GM19035 (cell line): ENCODE data around the gene MARCHF5.
"Not testable (repeated sequence)": the region's sequence is repeated elsewhere in the genome, so short reads cannot be mapped to it uniquely, and the experiment has no call there.

Experiments used
- ATAC-seq: cut with Tn5 transposase; IDR thresholded peaks from one replicate; pipeline ENCODE4 v1.9.1; 2021; ENCODE audit not compliant: unreplicated experiment

The MARCHF5 gene

DNA sequence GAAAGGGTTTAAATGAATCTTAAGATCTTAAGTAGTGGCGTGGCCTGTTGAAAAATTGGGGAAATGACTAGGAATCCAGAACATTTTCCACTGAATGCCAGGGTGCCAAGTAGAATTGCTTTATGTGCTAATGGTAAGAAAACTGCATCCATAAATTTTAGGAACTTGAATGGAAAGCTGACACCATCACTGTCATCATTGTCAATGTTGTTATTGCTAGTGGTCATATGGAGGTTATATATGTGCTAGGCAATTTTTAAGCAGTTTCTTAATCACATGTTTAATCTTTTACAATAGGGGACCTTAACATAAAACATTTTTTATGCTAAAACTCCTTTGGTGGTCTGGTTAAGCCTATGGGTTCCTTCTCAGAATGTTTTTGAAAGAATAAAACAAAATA lies 13.1 kb downstream of the MARCHF5 start:
- ATAC-seq = no peak

DNA sequence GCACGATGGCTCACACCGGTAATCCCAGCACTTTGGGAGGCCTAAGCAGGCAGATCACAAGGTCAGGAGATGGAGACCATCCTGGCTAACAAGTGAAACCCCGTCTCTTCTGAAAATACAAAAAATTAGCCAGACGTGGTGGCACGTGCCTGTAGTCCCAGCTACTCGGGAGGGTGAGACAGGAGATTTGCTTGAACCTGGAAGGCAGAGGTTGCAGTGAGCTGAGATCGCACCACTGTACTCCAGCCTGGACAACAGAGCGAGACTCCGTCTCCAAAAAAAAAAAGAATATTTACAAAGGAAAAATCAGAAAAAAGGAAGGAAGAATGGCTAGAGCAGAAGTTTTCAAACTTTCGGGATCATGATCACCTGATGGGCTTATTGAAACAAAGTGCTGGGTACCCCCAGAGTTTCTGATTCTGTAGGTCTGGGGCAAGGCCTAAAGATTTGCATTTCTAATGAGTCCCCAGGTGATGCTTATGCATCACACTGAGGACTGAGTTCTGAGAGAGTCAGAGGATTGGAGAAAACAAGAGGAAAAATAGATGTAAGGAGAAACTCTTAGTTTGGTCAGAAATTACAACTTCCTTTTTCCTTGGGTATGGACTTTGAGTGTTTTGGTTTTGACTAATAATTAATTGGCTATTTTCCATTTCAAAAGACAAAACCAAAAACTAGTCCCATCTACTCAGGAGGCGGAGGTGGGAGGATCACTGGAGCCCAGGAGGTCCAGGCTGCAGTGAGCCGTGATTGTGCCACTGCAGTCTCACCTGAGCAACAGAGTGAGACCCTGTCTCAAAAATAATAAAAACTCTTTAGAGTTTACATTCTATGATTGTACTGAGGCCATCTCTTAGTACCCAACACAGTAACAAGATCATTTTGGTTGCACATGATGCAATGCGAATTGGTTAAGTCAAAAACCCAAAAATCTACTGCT lies 14.4 kb downstream of the MARCHF5 start:
- no peak for ATAC-seq

DNA sequence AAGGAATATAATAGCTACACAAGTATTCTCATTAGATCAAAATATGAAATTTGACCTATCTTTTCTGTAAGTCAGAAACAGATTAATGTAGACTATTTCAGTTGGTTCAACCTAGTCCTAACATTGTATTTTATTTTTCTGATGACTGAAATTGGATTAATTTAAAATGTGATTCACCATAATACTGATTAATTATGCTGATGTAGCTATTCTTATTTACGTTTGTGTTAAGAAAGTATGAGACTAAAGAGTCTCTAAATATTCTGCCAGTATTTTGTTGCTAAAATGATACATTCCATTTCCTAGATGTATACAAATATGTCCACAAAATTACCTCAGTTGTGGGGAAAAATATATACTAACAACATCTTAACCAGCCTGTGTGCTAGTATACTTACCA lies 18.3 kb downstream of the MARCHF5 start:
- no peak for ATAC-seq

DNA sequence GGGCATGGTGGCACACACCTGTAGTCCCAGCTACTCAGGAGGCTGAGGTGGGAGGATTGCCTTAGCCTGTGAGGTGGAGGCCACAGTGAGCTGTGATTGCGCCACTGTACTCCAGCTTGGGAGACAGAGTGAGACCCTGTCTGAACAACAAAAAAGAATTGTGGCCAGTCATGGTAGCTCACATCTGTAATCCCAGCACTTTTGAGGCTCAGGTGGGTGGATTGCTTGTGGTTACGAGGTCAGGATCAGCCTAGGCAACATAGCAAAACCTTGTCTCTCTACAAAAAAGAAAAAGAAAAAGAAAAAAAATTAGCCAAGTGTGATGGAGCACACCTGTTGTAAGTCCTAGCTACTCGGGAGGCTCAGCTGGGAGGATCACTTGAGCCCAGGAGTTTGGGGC lies 22.8 kb downstream of the MARCHF5 start:
- ATAC-seq = no peak

DNA sequence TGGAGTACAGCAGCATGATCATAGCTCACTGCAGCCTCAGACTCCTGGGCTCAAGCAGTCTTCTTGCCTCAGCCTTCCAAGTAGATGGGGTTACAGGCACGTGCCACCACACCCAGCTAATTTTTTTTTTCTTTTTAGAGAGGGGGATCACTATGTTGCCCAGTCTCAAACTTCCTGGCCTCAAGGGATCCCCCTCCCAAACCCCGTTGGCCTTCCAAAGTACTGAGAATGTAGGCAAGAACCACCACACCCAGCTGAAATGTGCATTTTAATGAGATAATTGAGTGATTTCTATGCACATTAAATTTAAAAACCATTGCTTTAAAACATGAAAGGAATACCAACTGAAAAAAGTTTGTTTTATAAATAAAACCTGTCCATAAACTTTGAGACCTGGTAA lies 25.6 kb downstream of the MARCHF5 start:
- ATAC-seq = no peak

DNA sequence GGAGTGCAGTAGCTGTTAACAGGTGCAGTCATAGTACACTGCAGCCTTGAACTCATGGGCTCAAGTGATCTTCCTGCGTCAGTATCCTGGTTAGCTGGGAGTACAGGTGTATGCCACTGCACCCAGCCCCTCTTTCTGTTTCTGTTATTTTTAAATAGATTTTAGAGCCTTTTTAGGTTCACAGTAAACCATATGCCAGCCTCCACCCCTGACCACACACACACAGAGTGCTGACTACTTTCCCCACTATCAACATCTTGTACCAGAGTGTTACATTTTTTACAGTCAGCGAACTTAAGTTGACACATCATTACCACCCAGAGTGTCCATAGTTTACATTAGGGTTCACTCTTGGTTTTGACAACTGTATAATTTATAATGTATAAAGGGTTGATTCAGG lies 32.1 kb downstream of the MARCHF5 start:
- no peak for ATAC-seq

DNA sequence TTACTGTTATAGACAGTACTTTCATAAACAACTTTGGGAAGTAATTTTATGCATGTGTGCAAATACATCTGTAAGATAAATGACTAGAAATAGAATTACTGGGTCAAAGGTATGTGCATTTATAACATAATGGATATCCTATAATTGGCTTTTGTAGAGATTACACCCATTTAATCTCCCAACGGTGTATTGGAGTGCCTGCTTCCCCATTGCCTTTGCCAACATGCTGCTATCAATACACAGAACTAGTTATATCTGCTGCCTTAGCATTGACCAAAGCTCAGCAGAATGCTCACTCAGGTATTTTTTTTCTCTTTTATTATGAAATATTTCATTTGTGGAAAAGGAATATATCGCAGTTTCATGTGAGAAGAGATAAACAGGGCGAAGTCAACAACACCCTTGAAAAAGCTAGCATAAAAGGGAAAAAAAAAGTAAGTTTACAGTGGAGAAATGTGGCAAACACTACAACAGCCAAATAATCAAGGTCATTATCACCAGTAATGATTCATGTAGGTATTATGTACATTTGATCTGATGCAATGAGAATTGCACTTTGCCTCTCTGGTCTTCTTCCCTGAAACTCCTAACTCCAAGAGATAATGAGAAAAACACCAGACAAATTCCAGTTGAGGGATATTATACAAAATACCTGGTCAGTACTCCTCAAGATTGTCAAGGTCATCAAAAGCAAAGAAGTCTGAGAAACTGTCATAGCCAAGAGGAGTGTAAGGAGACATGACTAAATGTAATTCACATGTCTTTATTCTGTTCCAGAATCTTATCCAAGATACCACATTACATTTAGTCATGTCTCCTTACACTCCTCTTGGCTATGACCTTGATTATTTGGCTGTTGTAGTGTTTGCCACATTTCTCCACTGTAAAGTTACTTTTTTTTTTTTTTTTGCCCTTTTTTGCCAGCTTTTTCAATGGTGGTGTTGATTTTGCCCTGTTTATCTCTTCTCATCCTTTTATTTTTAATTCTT lies 36.8 kb downstream of the MARCHF5 start:
- ATAC-seq = no peak

DNA sequence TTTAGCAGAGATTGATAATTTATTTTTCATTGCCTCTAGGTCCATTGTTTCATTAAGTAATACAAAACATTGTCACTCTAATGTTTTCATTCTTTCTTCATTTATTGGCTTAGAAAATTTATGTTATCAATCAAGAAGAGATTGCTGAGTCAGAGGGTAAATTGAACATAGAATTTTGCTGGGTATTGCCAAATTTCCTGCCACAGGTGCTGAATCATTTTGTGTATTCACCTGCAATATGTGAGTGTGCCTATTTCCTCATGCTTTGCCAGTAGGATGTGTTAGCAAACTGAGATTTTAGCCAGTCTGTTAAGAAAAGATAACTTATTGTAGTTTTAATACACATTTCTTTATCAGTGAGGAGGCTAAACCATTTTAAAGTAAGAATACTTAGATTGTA lies 38.0 kb downstream of the MARCHF5 start:
- no peak for ATAC-seq

DNA sequence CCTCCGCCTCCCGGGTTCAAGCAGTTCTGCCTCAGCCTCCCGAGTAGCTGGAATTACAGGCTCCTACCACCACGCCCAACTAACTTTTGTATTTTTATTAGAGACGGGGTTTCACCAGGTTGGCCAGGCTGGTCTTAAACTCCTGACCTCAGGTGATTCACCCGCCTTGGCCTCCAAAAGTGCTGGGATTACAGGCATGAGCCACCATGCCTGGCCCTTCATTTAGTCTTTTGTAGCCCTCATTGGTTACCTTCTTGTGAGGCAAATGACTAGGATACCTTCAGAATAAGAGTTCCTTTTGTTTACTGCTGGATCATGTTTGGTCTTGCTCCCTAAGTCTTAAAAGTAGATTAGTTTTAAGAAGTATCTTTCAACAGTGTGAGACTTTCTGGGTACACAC lies 39.0 kb downstream of the MARCHF5 start:
- ATAC-seq = not testable (repeated sequence)

DNA sequence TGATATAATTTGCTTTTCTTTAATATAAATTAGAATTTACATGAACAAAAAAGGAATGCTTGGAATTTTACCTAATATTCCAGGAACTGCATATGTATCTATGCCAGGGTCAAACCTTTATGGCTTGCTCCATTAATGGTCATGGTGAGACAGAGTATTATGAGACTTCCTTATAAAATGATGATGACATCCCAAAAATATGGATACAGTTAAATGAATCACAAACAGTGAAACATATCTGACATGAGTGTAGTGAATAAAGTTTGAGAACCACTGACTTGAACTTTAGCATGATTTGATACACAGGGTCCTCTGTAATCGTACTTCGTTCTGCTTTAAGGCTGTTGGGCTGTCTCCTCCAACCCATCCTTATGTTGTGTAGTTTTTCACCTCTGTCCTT lies 51.8 kb downstream of the MARCHF5 start:
- no peak for ATAC-seq

DNA sequence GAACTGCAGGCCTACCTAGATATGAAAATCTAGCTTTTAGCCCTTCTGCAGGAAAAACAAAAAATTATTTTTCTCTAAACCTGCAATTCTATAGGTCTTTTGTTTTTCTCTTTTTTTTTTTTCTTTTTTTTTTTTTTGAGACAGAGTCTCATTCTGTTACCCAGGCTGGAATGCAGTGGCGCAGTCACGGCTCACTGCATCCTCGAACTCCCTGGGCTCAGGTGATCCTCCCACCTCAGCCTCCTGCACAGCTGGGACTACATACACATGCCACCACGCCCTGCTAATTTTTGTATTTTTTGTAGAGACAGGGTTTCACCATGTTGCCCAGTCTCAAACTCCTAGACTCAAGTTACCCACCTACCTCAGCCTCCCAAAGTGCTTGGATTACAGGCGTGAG lies 54.6 kb downstream of the MARCHF5 start:
- ATAC-seq = not testable (repeated sequence)

DNA sequence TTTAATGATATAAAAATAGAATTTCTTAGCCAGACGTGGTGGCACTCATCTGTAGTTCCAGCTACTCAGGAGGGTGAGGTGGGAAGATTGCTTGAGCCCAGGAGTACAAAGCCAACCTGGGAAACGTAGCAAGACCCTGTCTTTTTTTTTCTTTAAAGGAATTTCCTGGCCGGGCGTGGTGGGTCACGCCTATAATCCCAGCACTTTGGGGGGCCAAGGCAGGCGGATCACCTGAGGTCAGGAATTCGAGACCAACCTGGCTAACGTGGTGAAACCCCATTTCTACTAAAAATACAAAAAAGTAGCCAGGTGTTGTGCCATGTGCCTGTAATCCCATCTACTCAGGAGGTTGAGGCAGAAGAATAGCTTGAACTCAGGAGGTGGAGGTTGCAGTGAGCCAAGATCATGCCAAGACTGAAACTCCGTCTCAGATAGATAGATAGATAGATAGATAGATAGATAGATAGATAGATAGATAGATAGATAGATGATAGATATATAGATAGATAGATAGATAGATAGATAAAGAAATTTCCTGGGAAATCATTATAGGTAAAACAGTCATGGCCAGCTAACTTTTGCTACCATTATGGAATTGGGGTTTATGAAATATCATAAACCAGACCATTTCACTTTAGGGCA lies 56.2 kb downstream of the MARCHF5 start:
- not testable (repeated sequence) for ATAC-seq

DNA sequence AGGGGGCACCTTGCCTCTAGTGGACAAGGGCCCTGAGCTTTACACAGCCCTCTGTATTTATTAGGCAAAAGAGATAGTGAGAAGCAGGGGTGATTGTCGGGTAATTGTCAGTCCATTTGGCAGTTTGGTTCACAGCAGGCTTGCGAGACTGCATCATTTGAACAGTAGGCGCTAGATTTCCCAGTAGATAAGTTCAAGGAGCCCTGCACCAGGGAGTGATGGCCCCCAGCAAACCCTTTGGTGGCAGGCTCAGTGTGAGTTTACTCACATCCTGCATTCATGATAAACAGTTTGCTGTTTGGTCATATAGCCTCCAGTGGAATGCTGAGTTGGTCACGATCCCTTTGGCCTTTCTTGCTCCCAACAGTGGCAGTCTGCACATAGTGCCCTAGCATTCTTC lies 59.4 kb downstream of the MARCHF5 start:
- ATAC-seq = no peak

DNA sequence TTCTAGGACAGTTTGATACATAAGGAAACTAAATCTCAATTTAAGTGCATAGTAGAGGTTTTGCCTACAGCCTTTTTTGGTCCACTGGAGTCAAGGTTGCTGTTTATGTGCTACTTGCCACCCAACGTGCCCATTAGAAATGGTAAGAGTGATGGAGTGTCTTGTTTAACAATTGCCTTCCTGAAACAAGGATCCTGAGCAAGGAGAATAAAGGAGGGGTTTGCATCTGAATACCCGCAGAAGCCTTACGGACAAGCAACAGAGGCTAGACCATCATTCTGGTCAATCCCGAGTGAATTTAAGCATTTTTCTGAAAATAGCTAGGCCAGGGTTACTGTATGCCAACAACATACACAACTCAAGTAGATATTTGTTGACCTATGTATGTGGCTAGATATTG lies 63.6 kb downstream of the MARCHF5 start:
- ATAC-seq = no peak

DNA sequence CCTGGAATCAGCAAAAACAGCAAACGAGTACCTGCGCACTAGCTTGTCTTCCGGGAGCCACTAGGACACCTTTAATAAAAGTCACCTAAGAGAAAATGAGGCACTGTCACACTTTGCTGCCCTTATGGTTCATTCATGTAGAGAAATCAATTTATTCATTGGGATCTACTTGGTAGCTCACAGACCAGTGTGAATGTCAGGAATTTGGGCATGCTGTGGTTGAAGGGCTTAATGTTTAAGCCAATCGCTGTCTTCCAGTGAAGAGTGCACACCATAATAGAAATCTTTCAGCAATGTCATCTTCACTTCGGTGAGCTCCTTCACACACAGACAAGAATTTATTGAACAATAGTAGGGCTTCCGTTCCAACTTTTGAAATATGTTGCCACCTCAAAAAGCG lies 65.1 kb downstream of the MARCHF5 start:
- no peak for ATAC-seq

DNA sequence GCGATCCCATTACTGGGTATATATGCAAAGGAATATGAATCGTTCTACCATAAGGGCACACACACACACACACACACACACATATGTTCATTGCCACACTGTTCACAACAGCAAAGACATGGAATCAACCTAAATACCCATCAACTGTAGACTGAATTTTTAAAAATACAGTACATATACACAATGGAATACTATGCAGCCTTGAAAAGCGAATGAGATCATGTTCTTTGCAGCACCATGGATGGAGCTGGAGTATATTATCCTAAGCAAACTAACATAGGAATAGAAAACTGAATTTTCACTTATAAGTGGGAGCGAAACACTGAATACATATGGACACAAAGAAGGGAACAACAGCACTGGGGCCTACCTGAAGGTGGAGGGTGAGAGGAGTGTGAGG lies 72.5 kb downstream of the MARCHF5 start:
- ATAC-seq = no peak

DNA sequence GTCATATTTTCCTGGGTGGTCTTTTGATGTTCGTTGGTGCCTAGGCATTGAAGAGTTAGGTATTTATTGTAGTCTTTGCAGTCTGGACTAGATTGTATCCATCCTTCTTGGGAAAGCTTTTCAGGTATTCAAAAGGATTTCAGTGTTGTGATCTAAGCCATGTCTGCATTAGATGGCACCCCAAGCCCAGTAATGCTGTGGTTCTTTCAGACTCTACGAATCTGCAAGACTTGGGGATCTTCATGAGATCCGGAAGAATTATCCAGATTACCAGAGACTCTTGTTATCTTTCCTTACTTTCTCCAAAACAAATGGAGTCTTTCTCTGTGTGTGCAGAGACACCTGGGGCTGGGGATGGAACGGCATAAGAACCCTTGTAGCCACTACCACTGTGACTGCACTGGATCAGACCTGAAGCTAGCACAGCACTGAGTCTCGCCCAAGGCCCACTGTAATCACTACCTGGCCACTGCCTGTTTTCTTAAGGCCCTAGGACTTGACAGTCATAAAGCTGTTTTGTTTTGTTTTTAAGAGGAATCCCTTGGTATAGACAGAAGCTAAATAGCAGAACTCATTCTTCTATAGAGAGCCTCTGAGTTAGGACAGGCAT lies 75.5 kb downstream of the MARCHF5 start:
- no peak for ATAC-seq

DNA sequence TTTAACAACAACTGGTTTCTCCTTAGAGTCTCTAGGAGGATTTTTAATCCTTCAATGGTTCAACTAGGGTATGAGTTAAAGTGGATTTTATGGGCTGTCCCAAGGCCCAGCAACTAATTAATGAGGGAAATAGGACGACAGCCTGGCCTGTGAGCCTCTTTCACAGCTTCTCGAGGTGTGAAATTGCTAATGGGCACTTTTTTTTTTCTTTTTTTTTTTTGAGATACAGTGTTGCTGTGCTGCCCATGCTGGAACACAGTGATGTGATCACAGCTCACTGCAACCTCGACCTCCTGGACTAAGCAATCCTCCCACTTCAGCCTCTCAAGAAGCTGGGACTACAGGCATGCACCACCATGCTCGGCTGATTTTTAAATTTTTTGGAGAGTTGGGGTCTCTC lies 87.0 kb downstream of the MARCHF5 start:
- ATAC-seq = no peak

DNA sequence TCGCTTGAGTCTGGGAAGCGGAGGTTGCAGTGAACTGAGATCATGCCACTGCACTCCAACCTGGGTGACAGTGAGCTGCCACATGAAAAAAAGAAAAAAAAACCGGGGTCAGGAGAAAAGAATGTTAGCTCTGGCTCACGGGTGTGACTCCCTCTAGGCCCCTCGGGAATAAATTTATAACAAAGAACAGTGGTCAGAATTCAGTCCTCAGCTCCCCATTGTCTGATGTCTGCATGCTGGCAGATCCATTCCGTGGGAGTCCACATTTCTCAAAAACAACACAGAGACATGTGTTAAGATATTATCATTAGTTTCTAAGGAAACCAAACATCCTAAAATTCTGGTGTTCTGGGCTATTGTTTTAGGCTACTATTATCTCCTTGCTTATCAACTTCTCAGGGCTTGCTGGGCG lies 90.6 kb downstream of the MARCHF5 start:
- no peak for ATAC-seq

DNA sequence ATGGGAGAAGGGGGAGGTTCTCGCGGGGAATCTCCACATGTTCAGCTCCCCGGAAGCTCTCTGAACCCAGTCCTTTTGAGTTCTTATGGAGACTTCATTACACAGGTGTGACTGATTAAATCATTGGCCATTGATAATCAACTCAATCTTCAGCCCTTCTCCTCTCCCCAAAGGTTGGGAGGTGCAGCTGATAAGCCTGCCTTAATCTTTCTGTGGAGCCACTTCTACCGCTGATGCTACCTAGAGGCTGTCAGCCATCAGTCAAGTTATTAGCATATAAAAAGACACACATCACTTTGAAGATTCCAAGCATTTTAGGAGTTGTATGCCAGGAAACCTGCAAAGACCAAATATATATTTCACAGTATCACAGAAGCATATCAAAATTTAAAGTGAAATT lies 91.7 kb downstream of the MARCHF5 start:
- no peak for ATAC-seq

DNA sequence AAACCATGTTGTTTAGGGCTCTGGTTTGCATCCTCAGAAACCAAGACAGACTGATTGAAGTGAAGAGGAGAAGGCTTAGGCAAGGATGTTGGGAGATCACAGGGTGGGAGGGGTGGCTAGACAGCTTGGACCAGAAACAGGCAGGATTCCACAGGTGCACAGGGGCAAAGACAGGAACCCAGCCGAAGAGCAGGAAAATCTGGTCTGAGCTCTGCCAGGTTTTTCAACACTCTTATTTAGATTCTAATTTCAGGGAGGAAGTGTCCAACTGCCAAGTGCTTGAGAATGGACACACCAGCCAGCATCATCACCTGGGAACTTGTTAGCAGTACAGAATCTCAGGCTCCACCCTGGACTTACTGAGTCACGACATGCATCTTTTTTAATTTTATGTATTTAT lies 93.8 kb downstream of the MARCHF5 start:
- ATAC-seq = no peak
